Left ventricle myocardium inferior (tissue), 1 donor: ENCODE data around the gene EEF1B2. TPM values are rescaled to one million over a fixed set of nuclear protein-coding genes. Genes with fewer than 3 reads are reported as not detected.
"Not testable (repeated sequence)": the region's sequence is repeated elsewhere in the genome, so short reads cannot be mapped to it uniquely, and the experiment has no call there.

Experiments
- DNase-seq: peaks from one replicate; pipeline ENCODE4 v3.0.0-alpha.2; 2020
- H3K27ac ChIP-seq: fragments of 200-600 bp; replicated peaks from 2 replicates; pipeline ENCODE4 v1.8.0; 2021
- H3K27me3 ChIP-seq: fragments of 200-600 bp; 2 replicates; pipeline ENCODE4 v1.8.0; 2021; ENCODE audit warnings: low read depth
- H3K36me3 ChIP-seq: fragments of 200-600 bp; 2 replicates; pipeline ENCODE4 v1.8.0; 2021
- H3K4me1 ChIP-seq: fragments of 200-600 bp; 2 replicates; pipeline ENCODE4 v1.8.0; 2021
- H3K4me3 ChIP-seq: fragments of 200-600 bp; 2 replicates; pipeline ENCODE4 v1.8.0; 2021; ENCODE audit warnings: mild to moderate bottlenecking, moderate library complexity
- H3K9me3 ChIP-seq: fragments of 200-600 bp; replicated peaks from 2 replicates; pipeline ENCODE4 v1.8.0; 2021
- CTCF ChIP-seq: fragments of 200-600 bp; IDR thresholded peaks from 2 replicates; pipeline ENCODE4 v1.8.0; 2021; ENCODE audit warnings: antibody characterized with exemption, mild to moderate bottlenecking, borderline replicate concordance
- intact Hi-C: fragments of 100-400 bp; cut with micrococcal nuclease; formaldehyde crosslinking; loops from one replicate; pipeline ENCODE4 v1.11.0; 2022
- total RNA-seq: library from RNA; stranded (reverse); fragmentation: NEBNext Ultra II Directional; extraction: Animal tissue kit (Norgen Biotek cat#: 25700); gene quantifications from one replicate; pipeline ENCODE4 v1.2.1, GENCODE V29; 2021
- donor health status: DM: no; HTN: yes; CAD: no; lungs with severe emphysema.

The EEF1B2 gene
- total RNA-seq, 1 donor from 2014 or later, result 229 TPM

DNA sequence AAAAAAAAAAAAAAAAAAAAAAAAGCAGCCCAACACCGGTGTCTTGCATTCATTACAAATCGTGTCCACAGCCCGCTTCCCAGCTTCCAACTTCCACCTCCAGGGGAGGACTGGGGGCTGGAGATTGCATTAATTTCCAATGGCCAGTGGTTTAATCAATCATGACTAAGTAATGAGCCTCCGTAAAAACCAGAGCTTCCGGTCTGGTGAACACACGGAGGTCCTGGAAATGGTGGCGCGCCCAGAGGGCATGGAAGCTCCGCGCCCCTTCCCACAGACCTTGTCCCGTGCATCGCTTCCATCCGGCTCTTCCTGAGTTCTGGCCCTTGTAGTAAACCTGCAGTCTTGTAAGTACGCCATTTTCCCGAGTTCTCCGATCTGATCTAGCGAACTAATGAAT lies 43.6 kb downstream of the EEF1B2 start:
- no peak for DNase-seq
- Histone ChIP-seq H3K27ac (no peak overlapping the region), H3K4me1 (no peaks in the 10 kb centered on the region), H3K27me3 (peaks cover 6% of the 10 kb centered on the region), H3K9me3 (no peaks in the 10 kb centered on the region), H3K4me3 (no peak overlapping the region), H3K36me3 (no peaks in the 10 kb centered on the region)
- TF ChIP-seq CTCF, result no peak
- intact Hi-C loops, result no loop called here

GRCh38 chr2:206204710-206205109 lies 45.0 kb downstream of the EEF1B2 start:
- Histone ChIP-seq H3K27ac (no peak overlapping the region), H3K9me3 (no peaks in the 10 kb centered on the region), H3K4me1 (no peaks in the 10 kb centered on the region), H3K36me3 (no peaks in the 10 kb centered on the region), H3K4me3 (no peak overlapping the region), H3K27me3 (peaks cover 6% of the 10 kb centered on the region)
- TF ChIP-seq CTCF, result no peak
- intact Hi-C loops, result no loop called here
- no peak for DNase-seq

DNA sequence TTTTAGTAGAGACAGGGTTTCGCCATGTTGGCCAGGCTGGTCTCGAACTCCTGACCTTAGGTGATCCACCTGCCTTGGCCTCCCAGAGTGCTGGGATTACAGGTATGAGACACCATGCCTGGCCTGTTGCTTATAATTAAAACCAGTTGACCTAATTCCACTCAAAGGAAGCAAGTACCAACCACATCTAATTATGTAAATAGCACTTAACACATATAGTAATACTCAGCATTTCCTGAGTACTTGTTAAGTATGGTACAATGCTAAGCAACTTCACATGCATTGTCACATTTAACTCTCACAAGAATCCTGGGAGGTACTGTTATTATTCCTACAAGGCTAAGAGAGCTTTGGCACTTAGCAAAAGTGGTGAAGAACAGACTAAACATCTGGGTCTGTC lies 47.6 kb downstream of the EEF1B2 start:
- intact Hi-C loops, H3K36me3 ChIP-seq, H3K4me1 ChIP-seq, DNase-seq, H3K27ac ChIP-seq, H3K9me3 ChIP-seq, H3K27me3 ChIP-seq, H3K4me3 ChIP-seq: not testable (repeated sequence)

- DNase-seq, result no peak
- Histone ChIP-seq H3K4me3 (no peak overlapping the region), H3K9me3 (no peaks in the 10 kb centered on the region), H3K36me3 (no peaks in the 10 kb centered on the region), H3K4me1 (peaks cover 6% of the 10 kb centered on the region), H3K27me3 (no peaks in the 10 kb centered on the region), H3K27ac (no peak overlapping the region)
- intact Hi-C loops, result no loop called here
- no peak for TF ChIP-seq CTCF
Observed at GRCh38 chr2:206208900-206209299, 49.2 kb downstream of the EEF1B2 start.

DNA sequence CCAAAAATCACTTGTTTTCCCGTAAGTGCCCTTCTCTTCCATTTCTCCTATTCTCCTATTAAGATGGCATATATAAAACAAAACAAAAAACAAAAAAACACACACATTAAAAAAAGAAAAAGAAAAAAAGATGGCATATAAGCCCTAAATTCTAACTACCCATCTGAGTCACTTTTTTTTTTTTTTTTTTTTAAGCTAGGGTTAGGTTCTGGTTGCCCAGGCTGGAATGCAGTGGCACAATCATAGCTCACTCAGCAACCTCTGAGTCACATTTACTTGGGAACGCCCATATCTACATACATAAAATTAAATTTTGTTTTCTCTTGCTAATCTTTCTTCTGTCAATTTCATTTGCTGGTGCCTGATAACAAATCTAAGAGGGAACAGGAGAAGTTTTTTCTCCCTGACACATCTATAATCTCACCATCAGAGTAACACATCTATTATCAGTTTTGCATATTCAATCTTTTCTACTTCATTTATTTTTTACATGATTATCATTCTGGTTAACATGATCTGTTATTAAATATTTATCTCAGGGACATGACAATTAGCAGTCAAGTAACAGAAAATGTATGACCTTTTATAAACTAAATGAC lies 52.1 kb downstream of the EEF1B2 start:
- Histone ChIP-seq H3K4me3 (no peak overlapping the region), H3K4me1 (peaks cover 6% of the 10 kb centered on the region), H3K9me3 (no peaks in the 10 kb centered on the region), H3K27me3 (peaks cover 16% of the 10 kb centered on the region), H3K27ac (no peak overlapping the region), H3K36me3 (no peaks in the 10 kb centered on the region)
- intact Hi-C loops, result no loop called here
- DNase-seq, result no peak
- TF ChIP-seq CTCF, result no peak

Other genes with a start within 250 kb of the EEF1B2 start
- 12.8 TPM for gene INO80D, start 73.7 kb upstream of the EEF1B2 start, total RNA-seq
- gene NDUFS1, start 451 bp upstream of the EEF1B2 start, total RNA-seq, result 486 TPM
- 8.3 TPM for gene ZDBF2, start 114.8 kb downstream of the EEF1B2 start, total RNA-seq